GM13976 (cell line): ENCODE data around the gene AKR1C2.
"Not testable (repeated sequence)": the region's sequence is repeated elsewhere in the genome, so short reads cannot be mapped to it uniquely, and the experiment has no call there.

Source experiments
- DNase-seq: peaks from one replicate; pipeline ENCODE4 v3.0.0; 2012; ENCODE audit warnings: low spot score
- CTCF ChIP-seq: IDR thresholded peaks from 2 replicates; pipeline ENCODE4 v1.5.1; 2012; ENCODE audit warnings: borderline replicate concordance, mild to moderate bottlenecking; ENCODE audit not compliant: insufficient read depth; ENCODE audit errors: extremely low read depth, missing control alignments, control extremely low read depth
- in situ Hi-C: fragments of 300-500 bp; cut with MboI; formaldehyde crosslinking; loops from one replicate; pipeline ENCODE4 v1.12.0; 2022; ENCODE audit warnings: low sequenced_read_pairs, mixed read lengths, inconsistent platforms; ENCODE audit not compliant: unreplicated experiment

The AKR1C2 gene

GRCh38 chr10:4943821-4944220 is 59.8 kb downstream of the AKR1C2 start:
- no peak for DNase-seq
- TF ChIP-seq CTCF: no peak
- in situ Hi-C loops: no loop called here

- in situ Hi-C loops: not testable (repeated sequence)
Measured at GRCh38 chr10:4943416-4943815, 60.2 kb downstream of the AKR1C2 start.

GRCh38 chr10:4942931-4943330 is 60.7 kb downstream of the AKR1C2 start:
- DNase-seq, in situ Hi-C loops: not testable (repeated sequence)

More at GRCh38 chr10:4943416-4943815, 60.2 kb downstream of the AKR1C2 start:
- not testable (repeated sequence) for DNase-seq

- no peak for DNase-seq
- no peak for TF ChIP-seq CTCF
- in situ Hi-C loops: no loop called here
Measured at GRCh38 chr10:4941540-4942330, 61.9 kb downstream of the AKR1C2 start.

DNA sequence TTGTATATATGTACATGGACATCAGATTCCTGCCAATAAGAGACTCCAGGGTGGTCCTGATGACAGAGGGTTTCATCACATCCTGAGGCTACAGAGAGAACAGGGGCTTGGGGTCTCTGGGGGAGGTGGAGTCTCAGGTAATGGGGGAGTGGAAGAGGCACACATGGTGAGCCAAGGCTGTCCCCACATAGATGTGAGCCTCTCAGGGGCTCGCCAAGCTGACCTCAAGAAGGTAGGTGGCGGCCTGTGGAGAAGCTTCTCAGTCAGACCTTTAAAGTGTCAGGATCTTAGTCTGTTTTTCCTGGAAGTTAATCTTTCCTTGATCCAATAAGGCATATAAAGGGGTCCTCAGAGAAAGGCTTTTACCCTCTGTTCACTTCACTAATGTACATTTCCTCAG is 62.7 kb downstream of the AKR1C2 start:
- in situ Hi-C loops, DNase-seq: not testable (repeated sequence)

DNA sequence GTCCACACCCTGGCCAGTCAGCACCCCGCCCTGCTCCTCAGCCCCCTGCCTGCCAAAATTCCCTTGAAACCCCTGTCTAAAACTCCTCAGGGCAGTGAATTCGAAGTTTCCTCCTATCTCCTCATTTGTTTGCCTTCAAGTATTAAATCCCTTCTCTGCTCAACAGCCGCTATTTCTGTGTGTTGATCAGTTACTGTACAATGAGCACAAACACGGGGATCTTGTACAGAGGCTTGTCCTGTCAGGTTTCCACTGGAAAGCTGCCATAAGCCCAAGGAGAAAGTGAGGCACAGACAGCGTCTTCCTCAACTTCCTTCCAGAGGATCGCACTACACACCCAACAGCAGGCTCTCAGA is 63.6 kb downstream of the AKR1C2 start:
- DNase-seq, in situ Hi-C loops: not testable (repeated sequence)

DNA sequence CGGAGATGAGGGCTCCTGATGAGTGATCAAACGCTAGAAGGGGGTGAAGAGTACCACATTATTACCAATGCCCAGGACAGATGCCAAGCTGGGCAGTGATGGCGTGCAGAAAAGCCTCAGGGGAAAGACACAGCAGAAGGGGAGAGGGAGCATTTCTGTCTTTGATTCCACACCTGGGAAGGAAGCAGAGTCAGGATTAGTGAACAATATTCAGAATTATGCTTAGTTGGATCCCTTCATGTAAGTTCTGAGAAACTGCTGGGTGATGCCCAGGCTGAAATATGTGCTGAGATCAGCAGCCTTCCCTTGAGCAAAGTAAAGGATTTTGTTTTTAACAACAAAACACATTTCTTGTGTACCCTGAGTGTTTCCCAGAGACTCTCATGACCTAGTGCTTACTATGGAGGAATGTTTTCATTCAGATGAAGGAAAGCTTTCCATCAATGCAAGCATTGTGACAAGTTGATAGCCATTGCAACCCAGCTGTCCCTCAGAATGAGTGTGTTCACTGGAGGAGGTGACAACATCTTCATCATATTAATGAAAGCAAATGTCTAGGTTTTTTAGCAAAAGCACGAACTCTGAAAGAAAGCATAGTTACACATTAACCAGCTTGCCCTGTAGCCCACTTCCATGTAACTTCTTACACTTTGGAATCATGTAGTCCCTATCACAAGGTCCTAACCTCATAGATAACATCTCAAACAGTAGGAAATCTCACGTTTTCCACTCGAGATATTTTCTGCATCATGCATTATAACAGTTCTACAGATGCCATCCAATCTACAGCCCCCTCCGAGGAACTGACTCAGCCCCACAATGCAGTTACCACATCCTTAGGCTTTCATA is 64.2 kb downstream of the AKR1C2 start:
- no peak for TF ChIP-seq CTCF
- DNase-seq: no peak
- in situ Hi-C loops: no loop called here
